Epithelial cell of prostate (primary cell): Measurements from ENCODE around the gene TBC1D2B.

Source experiments
- DNase-seq: peaks from one replicate; pipeline ENCODE4 v3.0.0-alpha.2; 2011; ENCODE audit warnings: low read depth, low spot score
- H3K27ac ChIP-seq: fragments of 450-650 bp; 2 replicates; pipeline ENCODE4 v1.5.1; 2017; ENCODE audit warnings: mild to moderate bottlenecking

Gene TBC1D2B

GRCh38 chr15:78037779-78038305 lies 39.7 kb downstream of the TBC1D2B start:
- H3K27ac ChIP-seq: no peak overlapping the region
- DNase-seq: no peak

GRCh38 chr15:78037328-78037727 lies 40.2 kb downstream of the TBC1D2B start:
- no peak overlapping the region for H3K27ac ChIP-seq
- DNase-seq: no peak

GRCh38 chr15:78035861-78036476 lies 41.5 kb downstream of the TBC1D2B start:
- DNase-seq: no peak
- peak overlapping the region; percentile 3 for H3K27ac ChIP-seq

GRCh38 chr15:78035321-78035751 lies 42.2 kb downstream of the TBC1D2B start:
- no peak for DNase-seq
- H3K27ac ChIP-seq: peak overlapping the region; percentile 3

- no peak for DNase-seq
- H3K27ac ChIP-seq: no peak overlapping the region
These were observed 42.9 kb downstream of the TBC1D2B start for GRCh38 chr15:78034495-78035191.

- no peak for DNase-seq
- no peak overlapping the region for H3K27ac ChIP-seq
These were observed 43.6 kb downstream of the TBC1D2B start for GRCh38 chr15:78033864-78034263.

- no peak overlapping the region for H3K27ac ChIP-seq
- no peak for DNase-seq
These were observed 44.8 kb downstream of the TBC1D2B start for GRCh38 chr15:78032671-78033070.

GRCh38 chr15:78024883-78025282 lies 52.6 kb downstream of the TBC1D2B start:
- H3K27ac ChIP-seq: no peak overlapping the region
- DNase-seq: no peak

- DNase-seq: no peak
- H3K27ac ChIP-seq: no peak overlapping the region
These were observed 53.0 kb downstream of the TBC1D2B start for GRCh38 chr15:78024519-78024870.

- no peak overlapping the region for H3K27ac ChIP-seq
- no peak for DNase-seq
These were observed 53.5 kb downstream of the TBC1D2B start for GRCh38 chr15:78023865-78024518.

- DNase-seq: no peak
- H3K27ac ChIP-seq: no peak overlapping the region
These were observed 54.3 kb downstream of the TBC1D2B start for GRCh38 chr15:78023081-78023665.

GRCh38 chr15:78021761-78022160 lies 55.8 kb downstream of the TBC1D2B start:
- H3K27ac ChIP-seq: no peak overlapping the region

GRCh38 chr15:78020007-78020406 lies 57.5 kb downstream of the TBC1D2B start:
- H3K27ac ChIP-seq: no peak overlapping the region

More at GRCh38 chr15:78021761-78022160, 55.8 kb downstream of the TBC1D2B start:
- no peak for DNase-seq

GRCh38 chr15:78018946-78019644 lies 58.4 kb downstream of the TBC1D2B start:
- H3K27ac ChIP-seq: peak overlapping the region; percentile 25
- no peak for DNase-seq

More at GRCh38 chr15:78020007-78020406, 57.5 kb downstream of the TBC1D2B start:
- DNase-seq: no peak

GRCh38 chr15:78018445-78018844 lies 59.1 kb downstream of the TBC1D2B start:
- no peak for DNase-seq
- peak overlapping the region; percentile 25 for H3K27ac ChIP-seq

- DNase-seq: no peak
- H3K27ac ChIP-seq: no peak overlapping the region
These were observed 60.7 kb downstream of the TBC1D2B start for GRCh38 chr15:78016860-78017259.

- DNase-seq: no peak
- H3K27ac ChIP-seq: no peak overlapping the region
These were observed 64.9 kb downstream of the TBC1D2B start for GRCh38 chr15:78012643-78013077.

- H3K27ac ChIP-seq: no peak overlapping the region
- DNase-seq: no peak
These were observed 67.4 kb downstream of the TBC1D2B start for GRCh38 chr15:78010067-78010466.

GRCh38 chr15:78007964-78008886 lies 69.3 kb downstream of the TBC1D2B start:
- peak; percentile 44 for DNase-seq

More at GRCh38 chr15:78007964-78008886, 69.3 kb downstream of the TBC1D2B start:
- H3K27ac ChIP-seq: peak overlapping the region; percentile 65
